Measurements from ENCODE around the gene PPP1R1A.

Gene PPP1R1A

DNA sequence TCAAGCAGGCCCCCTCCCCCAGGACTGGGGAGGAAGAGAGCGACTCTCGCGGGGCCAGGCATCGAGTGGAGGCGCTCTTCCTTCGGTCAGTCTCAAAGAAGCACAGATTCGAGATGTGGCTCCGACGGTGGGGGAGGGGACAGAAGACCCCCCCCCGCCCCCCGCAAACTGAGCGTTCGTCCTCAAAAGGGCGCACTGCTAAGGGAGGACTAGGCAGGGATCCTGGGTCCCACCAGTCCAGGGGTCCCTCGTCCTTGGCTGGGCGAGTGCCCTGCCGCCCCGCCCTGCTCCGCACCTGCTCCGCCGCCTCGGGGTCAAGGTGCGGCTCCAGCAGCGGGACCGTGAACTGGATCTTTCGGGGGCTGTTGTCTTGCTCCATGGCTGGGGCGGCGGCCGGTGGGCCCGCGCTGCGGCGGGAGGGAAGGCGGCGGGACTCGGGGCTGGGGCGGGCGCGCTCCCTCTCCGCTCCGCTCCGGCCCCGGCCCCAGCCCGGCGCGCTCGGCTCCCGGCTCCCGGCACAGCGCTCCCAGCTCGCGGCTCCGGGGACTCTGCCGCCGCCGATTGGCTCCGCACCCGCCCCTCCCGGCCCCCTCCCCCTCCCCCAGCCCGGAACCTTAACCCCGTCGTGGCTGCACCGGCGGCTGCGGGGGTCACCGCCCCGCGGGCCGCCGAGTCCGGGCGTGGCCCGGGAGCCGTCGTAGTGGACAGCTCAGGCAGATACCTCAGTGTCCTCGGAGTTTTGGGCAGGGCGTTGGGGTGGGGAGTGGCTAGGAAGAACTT, at the start of gene PPP1R1A:
Gene PPP1R1A (minus strand): TSS at position 550 of the 780 bp plus-strand sequence. CDS start 171 bp downstream, at position 379.
- TF ChIP-seq CTCF (IDR thresholded peaks at IDR 0.05; ENCODE audit: insufficient read depth, low read length, missing control alignments) = no peak
- POLR2A ChIA-PET = no interaction called here
- H3K4me3 ChIP-seq (ENCODE audit: low read depth, low read length) = no peak within 1 kb of the TSS
- CTCF ChIA-PET = interaction anchor here (1.2 to 2.8 kb wide), 4 partner anchors 8 to 16 kb away, joined by 3 to 15 read pairs (median 8); no protein-coding TSS in a partner anchor
- no peak for DNase-seq (ENCODE audit: low read depth, low spot score)

GRCh38 chr12:54634795-54635194, 46.3 kb upstream of the PPP1R1A start, which contains the start of gene LACRT:
Gene LACRT, minus strand, starts transcription at chr12:54634895. Its CDS starts 54 bp downstream, at chr12:54634841.
- no peak within 1 kb of the TSS for H3K4me3 ChIP-seq (ENCODE audit: low read depth, low read length)
- no peak for TF ChIP-seq CTCF (IDR thresholded peaks at IDR 0.05; ENCODE audit: insufficient read depth, low read length, missing control alignments)
- ChIA-PET POLR2A (no interaction called here), CTCF (no interaction called here)
- no peak for DNase-seq (ENCODE audit: low read depth, low spot score)

DNA sequence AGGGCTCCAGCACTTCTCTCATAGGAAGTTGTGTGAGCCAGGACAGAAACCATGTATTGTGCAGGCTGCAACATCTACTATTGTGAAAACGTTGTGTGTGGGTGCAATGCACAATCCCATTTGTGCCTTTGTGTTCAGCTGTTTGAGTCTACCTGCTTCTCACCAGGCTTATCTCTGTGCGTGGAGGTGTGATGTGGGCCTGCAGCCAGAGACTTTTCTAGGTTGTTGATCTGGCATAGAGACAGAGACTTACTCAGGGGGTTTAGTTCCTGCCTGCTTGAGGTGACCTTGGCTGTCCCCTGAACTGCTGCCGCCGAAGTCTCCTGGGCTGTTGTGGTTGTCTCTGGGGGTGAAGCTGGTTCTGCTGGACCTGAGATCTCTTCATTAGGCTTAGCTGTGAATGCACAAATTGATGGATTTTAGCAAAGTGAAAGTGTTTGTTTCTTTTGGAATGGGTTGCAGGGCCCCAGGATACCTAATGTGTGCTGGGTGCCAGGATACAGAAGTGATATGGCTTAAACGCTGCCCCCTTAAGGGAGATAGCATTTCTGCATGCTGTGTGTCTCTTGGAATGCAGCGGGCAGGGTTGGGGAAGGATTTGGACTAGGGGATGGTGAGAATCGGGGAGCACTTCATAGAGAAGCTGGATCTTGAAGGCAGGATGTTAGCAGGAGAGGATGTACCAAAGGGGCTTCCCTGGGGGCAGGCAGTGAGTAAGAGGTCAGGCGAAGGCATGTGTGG, 43.7 kb upstream of the PPP1R1A start:
- no peak for TF ChIP-seq CTCF (IDR thresholded peaks at IDR 0.05; ENCODE audit: insufficient read depth, low read length, missing control alignments)
- CTCF ChIA-PET = no interaction called here
- H3K4me3 ChIP-seq (ENCODE audit: low read depth, low read length) = no peak overlapping the region
- no peak for DNase-seq (ENCODE audit: low read depth, low spot score)
- POLR2A ChIA-PET = no interaction called here

GRCh38 chr12:54631551-54631950, 43.1 kb upstream of the PPP1R1A start:
- POLR2A ChIA-PET = no interaction called here
- no peak for DNase-seq (ENCODE audit: low read depth, low spot score)
- no peak overlapping the region for H3K4me3 ChIP-seq (ENCODE audit: low read depth, low read length)
- CTCF ChIA-PET = no interaction called here
- no peak for TF ChIP-seq CTCF (IDR thresholded peaks at IDR 0.05; ENCODE audit: insufficient read depth, low read length, missing control alignments)

DNA sequence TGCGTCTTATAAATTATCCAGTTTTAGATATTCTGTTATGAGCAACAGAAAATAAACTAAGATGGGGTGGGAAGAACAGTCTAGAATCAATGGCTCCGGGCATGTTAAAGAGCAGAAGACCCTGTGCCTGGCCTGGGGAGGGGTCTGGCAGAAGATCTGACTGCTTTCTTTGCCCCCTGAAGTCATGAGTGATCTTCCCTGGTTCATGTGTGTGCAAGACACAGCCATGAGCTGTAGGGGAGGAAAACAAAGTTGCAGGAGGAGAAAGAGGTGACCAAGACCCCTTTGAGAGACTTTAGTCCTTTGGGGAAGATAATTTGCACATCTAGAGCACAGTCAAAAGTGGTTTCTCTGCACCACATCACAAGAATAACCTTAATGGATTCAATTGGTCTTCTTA, 41.5 kb upstream of the PPP1R1A start:
- TF ChIP-seq CTCF (IDR thresholded peaks at IDR 0.05; ENCODE audit: insufficient read depth, low read length, missing control alignments) = no peak
- no peak overlapping the region for H3K4me3 ChIP-seq (ENCODE audit: low read depth, low read length)
- CTCF ChIA-PET = interaction anchor here (2.3 kb wide), 1 partner anchor 31 kb away, joined by 6 read pairs; no protein-coding TSS in a partner anchor
- DNase-seq (ENCODE audit: low read depth, low spot score) = no peak
- POLR2A ChIA-PET = no interaction called here

DNA sequence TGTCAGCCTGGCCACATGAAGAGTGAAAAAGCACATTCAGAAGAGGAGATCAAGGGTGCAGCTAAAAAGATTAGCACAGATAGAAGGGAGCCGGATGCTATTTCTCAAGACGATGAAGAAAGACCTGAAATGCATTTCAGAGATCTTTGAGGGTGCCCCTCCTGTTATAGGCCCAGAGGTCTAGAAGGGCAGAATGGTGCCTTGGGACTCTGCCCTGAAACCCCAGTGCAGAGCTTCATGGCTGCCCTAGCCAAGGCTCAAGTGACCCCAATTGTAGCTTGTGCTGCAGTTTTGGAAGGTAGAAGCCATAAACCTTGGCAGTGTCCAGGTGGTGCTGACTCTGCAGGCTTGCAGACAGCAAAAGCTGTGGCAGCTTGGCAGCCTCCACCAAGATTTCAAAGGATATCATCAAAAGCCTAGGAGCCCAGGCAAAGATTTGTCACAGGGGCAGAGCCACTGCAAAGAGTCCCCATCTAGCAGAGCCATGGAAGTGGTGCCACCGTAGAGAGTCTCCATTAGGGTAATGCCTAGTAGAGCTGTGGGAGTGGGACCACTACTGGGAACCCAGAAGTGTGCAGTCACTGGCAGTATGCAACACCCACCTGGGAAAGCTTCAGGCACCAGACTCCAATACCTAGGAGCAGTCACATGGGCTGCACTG, 39.9 kb upstream of the PPP1R1A start:
- ChIA-PET POLR2A (no interaction called here), CTCF (interaction anchor here (2.3 kb wide), 1 partner anchor 29 kb away, joined by 6 read pairs; no protein-coding TSS in a partner anchor)
- no peak overlapping the region for H3K4me3 ChIP-seq (ENCODE audit: low read depth, low read length)
- no peak for DNase-seq (ENCODE audit: low read depth, low spot score)
- TF ChIP-seq CTCF (IDR thresholded peaks at IDR 0.05; ENCODE audit: insufficient read depth, low read length, missing control alignments) = no peak
